B cell (primary cell): Measurements from ENCODE around the gene A2ML1.

Experiments used
- CTCF ChIP-seq: fragments of 200-600 bp; IDR thresholded peaks from one replicate; pipeline ENCODE4 v1.8.0; 2022; ENCODE audit warnings: antibody characterized with exemption, mild to moderate bottlenecking
- EZH2 ChIP-seq: IDR thresholded peaks from 2 replicates; pipeline ENCODE4 v1.6.1; 2012; ENCODE audit warnings: borderline replicate concordance, low read depth, mild to moderate bottlenecking, moderate library complexity, low read length; ENCODE audit not compliant: insufficient read depth, poor library complexity, severe bottlenecking

GRCh38 chr12:8813572-8814357 lies 8.7 kb upstream of the A2ML1 start:
- TF ChIP-seq CTCF (no peak), EZH2 (no peak)
